ENCODE results near the gene PPP1R2.

DNA sequence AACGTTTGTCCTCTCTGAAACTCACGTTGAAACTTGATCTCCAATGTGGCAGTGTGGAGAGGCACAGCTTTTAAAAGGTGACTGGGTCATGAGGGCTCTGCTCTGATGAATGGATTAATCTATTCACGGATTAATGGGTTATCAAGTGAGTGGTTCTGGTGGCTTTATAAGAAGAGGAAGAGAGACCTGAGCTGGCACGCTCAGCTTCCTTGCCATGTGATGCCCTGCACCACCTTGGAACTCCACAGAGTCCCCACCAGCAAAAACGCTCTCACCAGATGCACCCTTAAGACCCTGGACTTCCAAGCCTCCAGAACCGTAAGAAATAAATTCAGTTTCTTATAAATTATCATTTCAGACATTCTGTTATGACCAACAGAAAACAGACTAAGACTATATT lies 2.6 kb downstream of the PPP1R2 start:
- TF ChIP-seq EZH2 (IDR thresholded peaks at IDR 0.05; ENCODE audit: borderline replicate concordance, low read depth, low read length) (no peak), ZBTB8A (IDR thresholded peaks at IDR 0.05; ENCODE audit: partially characterized antibody) (no peak), FOSL1 (tag; conservative IDR thresholded peaks at IDR 0.05) (no peak), TBP (optimal IDR thresholded peaks at IDR 0.05; ENCODE audit: low read depth, low read length) (no peak), RFX1 (IDR thresholded peaks at IDR 0.05) (no peak), ZFX (CRISPR knock-in tag; IDR thresholded peaks at IDR 0.05) (no peak), ZNF175 (CRISPR knock-in tag; IDR thresholded peaks at IDR 0.05; ENCODE audit: low read depth) (no peak)
- TF ChIP-seq, protein P1, sequence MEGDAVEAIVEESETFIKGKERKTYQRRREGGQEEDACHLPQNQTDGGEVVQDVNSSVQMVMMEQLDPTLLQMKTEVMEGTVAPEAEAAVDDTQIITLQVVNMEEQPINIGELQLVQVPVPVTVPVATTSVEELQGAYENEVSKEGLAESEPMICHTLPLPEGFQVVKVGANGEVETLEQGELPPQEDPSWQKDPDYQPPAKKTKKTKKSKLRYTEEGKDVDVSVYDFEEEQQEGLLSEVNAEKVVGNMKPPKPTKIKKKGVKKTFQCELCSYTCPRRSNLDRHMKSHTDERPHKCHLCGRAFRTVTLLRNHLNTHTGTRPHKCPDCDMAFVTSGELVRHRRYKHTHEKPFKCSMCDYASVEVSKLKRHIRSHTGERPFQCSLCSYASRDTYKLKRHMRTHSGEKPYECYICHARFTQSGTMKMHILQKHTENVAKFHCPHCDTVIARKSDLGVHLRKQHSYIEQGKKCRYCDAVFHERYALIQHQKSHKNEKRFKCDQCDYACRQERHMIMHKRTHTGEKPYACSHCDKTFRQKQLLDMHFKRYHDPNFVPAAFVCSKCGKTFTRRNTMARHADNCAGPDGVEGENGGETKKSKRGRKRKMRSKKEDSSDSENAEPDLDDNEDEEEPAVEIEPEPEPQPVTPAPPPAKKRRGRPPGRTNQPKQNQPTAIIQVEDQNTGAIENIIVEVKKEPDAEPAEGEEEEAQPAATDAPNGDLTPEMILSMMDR (IDR thresholded peaks at IDR 0.05 in 2 of 3, conservative IDR thresholded peaks at IDR 0.05 in 1 of 3; ENCODE audit: insufficient read depth in 2 of 3, low read depth in 1 of 3, low read length in 3 of 3): no peak
- TF ChIP-seq, protein P2, sequence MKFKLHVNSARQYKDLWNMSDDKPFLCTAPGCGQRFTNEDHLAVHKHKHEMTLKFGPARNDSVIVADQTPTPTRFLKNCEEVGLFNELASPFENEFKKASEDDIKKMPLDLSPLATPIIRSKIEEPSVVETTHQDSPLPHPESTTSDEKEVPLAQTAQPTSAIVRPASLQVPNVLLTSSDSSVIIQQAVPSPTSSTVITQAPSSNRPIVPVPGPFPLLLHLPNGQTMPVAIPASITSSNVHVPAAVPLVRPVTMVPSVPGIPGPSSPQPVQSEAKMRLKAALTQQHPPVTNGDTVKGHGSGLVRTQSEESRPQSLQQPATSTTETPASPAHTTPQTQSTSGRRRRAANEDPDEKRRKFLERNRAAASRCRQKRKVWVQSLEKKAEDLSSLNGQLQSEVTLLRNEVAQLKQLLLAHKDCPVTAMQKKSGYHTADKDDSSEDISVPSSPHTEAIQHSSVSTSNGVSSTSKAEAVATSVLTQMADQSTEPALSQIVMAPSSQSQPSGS (CRISPR knock-in tag; IDR thresholded peaks at IDR 0.05): no peak

All from K562 (cell line).